Upper lobe of right lung (tissue), 1 donor: ENCODE data around the gene LARGE1. TPM values are rescaled to one million over a fixed set of nuclear protein-coding genes. Genes with fewer than 3 reads are reported as not detected.

ENCODE experiments used
- ATAC-seq: fragments of 200-7000 bp; cut with Tn5 transposase; one replicate; pipeline ENCODE4 v1.9.1; 2020; ENCODE audit warnings: mild to moderate bottlenecking, moderate library complexity
- DNase-seq: peaks from one replicate; pipeline ENCODE4 v3.0.0-alpha.2; 2020
- H3K27ac ChIP-seq: fragments of 200-600 bp; one replicate; pipeline ENCODE4 v1.8.0; 2022
- H3K27me3 ChIP-seq: fragments of 200-600 bp; one replicate; pipeline ENCODE4 v1.8.0; 2022; ENCODE audit warnings: mild to moderate bottlenecking
- H3K36me3 ChIP-seq: fragments of 200-600 bp; one replicate; pipeline ENCODE4 v1.8.0; 2022
- H3K4me1 ChIP-seq: fragments of 200-600 bp; one replicate; pipeline ENCODE4 v1.8.0; 2022
- H3K4me3 ChIP-seq: fragments of 200-600 bp; one replicate; pipeline ENCODE4 v1.8.0; 2022; ENCODE audit warnings: mild to moderate bottlenecking
- H3K9me3 ChIP-seq: fragments of 200-600 bp; one replicate; pipeline ENCODE4 v1.8.0; 2022
- intact Hi-C: fragments of 100-400 bp; cut with DNase I; formaldehyde crosslinking; loops from one replicate; pipeline ENCODE4 v1.11.0; 2022
- total RNA-seq: library from RNA; stranded (reverse); fragmentation: NEBNext Ultra II Directional; extraction: Animal tissue kit (Norgen Biotek cat#: 25700); gene quantifications from one replicate; pipeline ENCODE4 v1.2.1, GENCODE V29; 2021
- TF ChIP-seq, protein P1 (sequence below): fragments of 200-600 bp; IDR thresholded peaks from one replicate; pipeline ENCODE4 v1.8.0; 2022; ENCODE audit warnings: antibody characterized with exemption
- donor health status: DM: no; HTN: yes; CAD: no; lungs with severe emphysema.

The LARGE1 gene
- total RNA-seq, 1 donor from 2014 or later: 33.5 TPM

DNA sequence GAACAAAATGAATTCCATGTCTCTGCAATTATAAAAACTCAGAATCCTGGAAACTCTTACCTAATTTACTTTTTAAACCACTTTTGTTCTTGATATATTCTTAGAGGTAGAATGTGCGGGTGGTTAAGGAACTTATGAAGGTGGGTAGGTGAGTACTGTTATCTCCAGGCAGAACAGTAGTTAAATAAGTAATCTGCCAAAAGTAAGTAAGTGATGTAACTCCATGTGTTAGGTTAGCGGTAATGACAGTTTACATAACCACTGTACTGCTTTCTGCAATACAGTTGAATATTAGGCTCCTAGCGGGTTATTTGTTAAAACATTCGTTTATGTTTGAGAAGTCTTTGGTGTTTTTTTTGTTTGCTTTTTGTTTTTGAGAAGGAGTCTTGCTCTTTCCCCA is 7.1 kb downstream of the LARGE1 start:
- no peak overlapping the region for H3K4me3 ChIP-seq
- no peak for ATAC-seq
- intact Hi-C loops: no loop called here
- H3K36me3 ChIP-seq: no peaks in the 10 kb centered on the region
- TF ChIP-seq, protein P1, sequence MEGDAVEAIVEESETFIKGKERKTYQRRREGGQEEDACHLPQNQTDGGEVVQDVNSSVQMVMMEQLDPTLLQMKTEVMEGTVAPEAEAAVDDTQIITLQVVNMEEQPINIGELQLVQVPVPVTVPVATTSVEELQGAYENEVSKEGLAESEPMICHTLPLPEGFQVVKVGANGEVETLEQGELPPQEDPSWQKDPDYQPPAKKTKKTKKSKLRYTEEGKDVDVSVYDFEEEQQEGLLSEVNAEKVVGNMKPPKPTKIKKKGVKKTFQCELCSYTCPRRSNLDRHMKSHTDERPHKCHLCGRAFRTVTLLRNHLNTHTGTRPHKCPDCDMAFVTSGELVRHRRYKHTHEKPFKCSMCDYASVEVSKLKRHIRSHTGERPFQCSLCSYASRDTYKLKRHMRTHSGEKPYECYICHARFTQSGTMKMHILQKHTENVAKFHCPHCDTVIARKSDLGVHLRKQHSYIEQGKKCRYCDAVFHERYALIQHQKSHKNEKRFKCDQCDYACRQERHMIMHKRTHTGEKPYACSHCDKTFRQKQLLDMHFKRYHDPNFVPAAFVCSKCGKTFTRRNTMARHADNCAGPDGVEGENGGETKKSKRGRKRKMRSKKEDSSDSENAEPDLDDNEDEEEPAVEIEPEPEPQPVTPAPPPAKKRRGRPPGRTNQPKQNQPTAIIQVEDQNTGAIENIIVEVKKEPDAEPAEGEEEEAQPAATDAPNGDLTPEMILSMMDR: no peak
- DNase-seq: no peak
- peaks cover 10% of the 10 kb centered on the region for H3K4me1 ChIP-seq
- no peak overlapping the region for H3K27ac ChIP-seq
- no peaks in the 10 kb centered on the region for H3K9me3 ChIP-seq
- H3K27me3 ChIP-seq: no peaks in the 10 kb centered on the region

DNA sequence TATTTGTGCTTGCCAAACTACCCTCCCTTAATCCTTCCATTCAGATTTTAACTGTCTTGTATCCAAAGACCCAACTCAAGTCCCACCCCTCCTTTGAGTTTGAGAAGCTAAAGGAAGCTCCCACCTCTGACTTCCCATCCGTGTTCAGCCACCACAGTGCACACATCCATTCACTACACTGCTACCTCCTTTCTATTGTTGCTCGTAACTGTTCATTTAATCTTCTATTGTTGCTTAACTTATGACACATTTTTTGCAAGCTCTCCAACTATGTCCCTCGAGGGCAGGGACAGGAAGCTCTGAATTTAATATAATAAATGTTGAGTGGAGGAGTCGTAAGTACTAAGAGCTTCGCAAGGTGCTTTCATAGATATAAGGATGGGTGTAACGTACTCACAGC is 10.4 kb downstream of the LARGE1 start:
- Histone ChIP-seq H3K27ac (no peak overlapping the region), H3K36me3 (no peaks in the 10 kb centered on the region), H3K4me3 (no peak overlapping the region), H3K4me1 (no peaks in the 10 kb centered on the region), H3K9me3 (no peaks in the 10 kb centered on the region), H3K27me3 (no peaks in the 10 kb centered on the region)
- TF ChIP-seq, protein P1: no peak
- intact Hi-C loops: no loop called here
- DNase-seq (no peak), ATAC-seq (no peak)

DNA sequence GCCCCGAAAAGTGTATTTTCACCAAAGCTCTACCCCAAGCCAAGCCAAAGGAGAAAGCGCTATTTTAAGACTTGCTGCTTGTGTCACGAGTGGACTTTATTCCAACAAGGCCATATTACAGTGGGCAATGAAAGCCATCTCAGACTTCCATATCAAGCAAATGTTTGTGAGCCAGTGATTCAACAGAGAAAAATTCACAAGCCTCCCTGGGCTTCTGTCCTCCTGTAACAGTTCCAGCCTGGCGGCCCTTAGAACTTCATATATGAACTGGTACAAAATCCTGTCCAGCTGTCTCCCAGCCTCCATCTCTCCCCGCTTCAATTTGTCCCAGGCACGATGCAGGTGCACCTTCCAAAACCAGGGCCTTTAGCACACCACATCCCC is 11.2 kb downstream of the LARGE1 start:
- ATAC-seq (peak; percentile 38), DNase-seq (no peak)
- H3K27ac ChIP-seq: no peak overlapping the region
- no peaks in the 10 kb centered on the region for H3K9me3 ChIP-seq
- intact Hi-C loops: no loop called here
- TF ChIP-seq, protein P1: no peak
- H3K4me3 ChIP-seq: no peak overlapping the region
- H3K4me1 ChIP-seq: no peaks in the 10 kb centered on the region
- H3K36me3 ChIP-seq: no peaks in the 10 kb centered on the region
- no peaks in the 10 kb centered on the region for H3K27me3 ChIP-seq

DNA sequence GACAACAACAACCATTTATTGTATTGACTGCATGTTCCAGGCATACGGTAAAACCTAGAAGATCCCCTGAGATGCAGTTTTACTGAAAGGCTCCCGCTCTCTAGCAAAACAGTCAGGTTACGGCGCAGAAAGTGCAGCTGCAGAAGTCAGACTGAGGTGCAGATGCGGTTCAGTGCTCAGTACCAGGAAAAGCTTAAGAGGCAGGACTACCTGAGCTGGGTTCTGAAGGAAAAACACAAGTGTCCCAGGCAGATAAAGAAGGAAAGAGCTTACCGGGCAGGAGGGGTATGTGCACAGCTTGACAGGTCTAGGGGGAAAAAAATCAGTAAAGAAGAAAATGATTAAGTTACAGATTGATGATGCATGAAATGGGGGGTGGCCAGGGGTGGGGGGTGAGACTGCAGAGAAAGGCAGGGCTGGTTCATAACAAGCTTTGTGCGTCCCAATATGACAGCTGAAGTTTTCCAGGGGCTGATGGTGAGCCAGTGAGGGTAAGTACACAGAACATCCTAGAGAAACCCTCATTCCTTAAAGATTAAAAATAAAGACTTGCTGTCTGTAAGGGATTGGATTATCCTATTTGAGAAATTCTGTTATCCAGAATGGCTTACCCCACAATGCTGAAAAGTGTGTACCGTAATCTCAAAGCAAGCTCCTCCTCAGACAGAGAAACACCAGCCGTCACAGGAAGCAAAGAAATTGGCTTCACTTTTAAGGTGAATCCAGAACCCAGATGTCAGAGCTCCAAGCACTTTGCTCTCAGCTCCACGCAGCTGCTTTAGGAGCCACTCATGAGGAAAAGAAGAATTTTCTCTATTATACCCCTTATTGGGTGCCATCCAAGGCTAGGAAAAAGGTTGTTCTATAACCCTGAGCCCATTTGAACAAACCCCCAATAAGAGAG is 11.9 kb downstream of the LARGE1 start:
- no peak for ATAC-seq
- Histone ChIP-seq H3K27ac (no peak overlapping the region), H3K4me3 (no peak overlapping the region), H3K27me3 (no peaks in the 10 kb centered on the region), H3K36me3 (no peaks in the 10 kb centered on the region), H3K4me1 (no peaks in the 10 kb centered on the region), H3K9me3 (no peaks in the 10 kb centered on the region)
- no peak for DNase-seq
- TF ChIP-seq, protein P1: no peak
- intact Hi-C loops: no loop called here

DNA sequence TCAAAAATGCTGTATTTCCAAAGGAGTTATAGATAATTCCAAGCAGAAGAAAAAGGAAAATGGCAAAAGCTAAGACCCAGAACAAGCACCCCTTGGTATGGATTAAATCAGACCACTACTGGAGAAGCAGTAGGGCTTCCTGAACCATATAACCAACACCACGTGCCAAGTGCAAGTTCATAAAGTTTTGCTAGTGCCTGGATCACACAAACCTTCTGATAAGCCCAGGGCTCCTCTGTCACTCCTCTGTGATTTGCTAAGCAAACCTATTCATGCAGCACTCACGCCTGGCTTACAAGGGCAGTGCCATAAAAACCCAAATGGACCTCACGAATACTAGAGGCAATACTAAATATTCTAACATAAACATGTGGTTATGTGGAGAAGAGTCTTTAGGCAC is 13.3 kb downstream of the LARGE1 start:
- TF ChIP-seq, protein P1: no peak
- Histone ChIP-seq H3K4me3 (no peak overlapping the region), H3K27me3 (no peaks in the 10 kb centered on the region), H3K9me3 (no peaks in the 10 kb centered on the region), H3K36me3 (no peaks in the 10 kb centered on the region), H3K4me1 (no peaks in the 10 kb centered on the region), H3K27ac (no peak overlapping the region)
- DNase-seq (no peak), ATAC-seq (no peak)
- intact Hi-C loops: no loop called here
